Measurements from ENCODE around the gene DDX4. TPM values are rescaled to one million over a fixed set of nuclear protein-coding genes. Genes with fewer than 3 reads are reported as not detected.

DDX4 gene
- total RNA-seq, 4 donors from 2014 or later = 0.27 to 0.33 TPM; not detected in 2

Small RNAs within 50 kb of the gene (small RNA-seq; reads per million reads assigned to genes)
- gene AC016632.1 (not detected), gene RNA5SP183 (not detected)

Other genes with a start within 250 kb of the DDX4 start
- gene PLPP1, start 203.1 kb upstream of the DDX4 start, total RNA-seq = 100 to 1,000 TPM; 172 to 284 (median 248) TPM
- 10 to 100 TPM; 19.5 to 44.2 (median 30.4) TPM for gene SLC38A9, start 25.7 kb upstream of the DDX4 start, total RNA-seq
- not detected for gene IL31RA, start 113.3 kb downstream of the DDX4 start, total RNA-seq

Data from thyroid gland (tissue), 4 donors.